B cell (primary cell): ENCODE results near the gene KCNE1.

Experiments used
- CTCF ChIP-seq: fragments of 200-600 bp; IDR thresholded peaks from one replicate; pipeline ENCODE4 v1.8.0; 2022; ENCODE audit warnings: antibody characterized with exemption, mild to moderate bottlenecking
- EZH2 ChIP-seq: IDR thresholded peaks from 2 replicates; pipeline ENCODE4 v1.6.1; 2012; ENCODE audit warnings: borderline replicate concordance, low read depth, mild to moderate bottlenecking, moderate library complexity, low read length; ENCODE audit not compliant: insufficient read depth, poor library complexity, severe bottlenecking

- TF ChIP-seq CTCF (no peak), EZH2 (no peak)
Measured at GRCh38 chr21:34533938-34534337, 21.9 kb upstream of the KCNE1 start.
